ENCODE measurements around the gene STK32B.

- TF ChIP-seq CTCF (IDR thresholded peaks at IDR 0.05) (no peak), ZFX (IDR thresholded peaks at IDR 0.05; ENCODE audit: borderline replicate concordance) (no peak)
Observed at GRCh38 chr4:5500165-5500564, 448.9 kb downstream of the STK32B start.

Measured in 22Rv1 (cell line).